GM12878 (cell line): ENCODE measurements around the gene SDK2. TPM values are rescaled to one million over a fixed set of nuclear protein-coding genes. Genes with fewer than 3 reads are reported as not detected.
A peak's percentile ranks its signal among the peaks of the same experiment; 100 is the strongest.

Source experiments
- ATAC-seq: fragments of 200-7000 bp; cut with Tn5 transposase; 3 replicates; pipeline ENCODE4 v1.9.1; 2020; ENCODE audit warnings: mild to moderate bottlenecking, moderate library complexity
- BruUV-seq: library from RNA; stranded (reverse); fragments of 400-500 nt; replicated peaks from 2 replicates; lab custom pipeline; 2021; lab: Mats Ljungman, UMichigan
- CTCF ChIA-PET: fragments of 300-600 bp; sonication (Branson Sonifier 250); formaldehyde crosslinking; extraction: SDS; loops from one replicate; lab custom pipeline; 2021; ENCODE audit warnings: inconsistent platforms; lab: Yijun Ruan, JAX
- POLR2A ChIA-PET: fragments of 350-600 bp; formaldehyde crosslinking; extraction: SDS; loops from one replicate; lab custom pipeline; 2021; ENCODE audit warnings: inconsistent platforms; lab: Charles Lee
- RAD21 ChIA-PET: fragments of 300-600 bp; sonication (Branson Sonifier 250); formaldehyde crosslinking; loops from one replicate; lab custom pipeline; 2023; ENCODE audit warnings: antibody characterized with exemption; ENCODE audit not compliant: unreplicated experiment; lab: Charles Lee
- SMC1A ChIA-PET: fragments of 300-600 bp; sonication (Branson Sonifier 250); formaldehyde crosslinking; loops from one replicate; lab custom pipeline; 2023; ENCODE audit not compliant: unreplicated experiment, uncharacterized antibody; lab: Charles Lee
- DNase-seq: peaks from one replicate; pipeline ENCODE4 v3.0.0-alpha.2; 2011; ENCODE audit warnings: low read depth, low spot score
- FAIRE-seq: peaks from 3 replicates; lab custom pipeline; 2011; peaks lifted over from hg19 to GRCh38; lab: Jason Lieb, UNC
- H2AFZ ChIP-seq: 2 replicates; pipeline ENCODE4 v1.6.0; 2011; ENCODE audit warnings: low read depth, low read length, control low read depth; ENCODE audit not compliant: control insufficient read depth
- H3K27ac ChIP-seq: 2 replicates; pipeline ENCODE4 v1.5.1; 2011; ENCODE audit warnings: control low read depth; ENCODE audit not compliant: control insufficient read depth, insufficient read depth
- H3K27me3 ChIP-seq, 2 experiments: replicated peaks in 1 of 2; 2 replicates each; pipeline versions ENCODE4 v1.6.0 to v1.6.1; 2011; ENCODE audit warnings: low read length in 1 of 2; ENCODE audit not compliant: control insufficient read depth in 2 of 2, insufficient read depth in 2 of 2
- H3K36me3 ChIP-seq, 2 experiments: 2 replicates each; pipeline ENCODE4 v1.5.1; 2011; ENCODE audit warnings: low read length in 1 of 2; ENCODE audit not compliant: control insufficient read depth in 2 of 2, insufficient read depth in 2 of 2
- H3K4me1 ChIP-seq: 2 replicates; pipeline ENCODE4 v1.6.1; 2011; ENCODE audit warnings: mild to moderate bottlenecking, low read length, moderate library complexity, mixed read lengths; ENCODE audit not compliant: control insufficient read depth, insufficient read depth
- H3K4me2 ChIP-seq: 2 replicates; pipeline ENCODE4 v1.6.0; 2011; ENCODE audit warnings: control low read depth; ENCODE audit not compliant: control insufficient read depth, insufficient read depth
- H3K4me3 ChIP-seq: fragments of 200-600 bp; sonication (generic); 2 replicates; pipeline ENCODE4 v1.5.1; 2016
- H3K79me2 ChIP-seq: 2 replicates; pipeline ENCODE4 v1.6.0; 2011; ENCODE audit warnings: low read length; ENCODE audit not compliant: control insufficient read depth, insufficient read depth
- H3K9ac ChIP-seq: 2 replicates; pipeline ENCODE4 v1.8.0; 2011; ENCODE audit warnings: low read length, control low read depth, mixed read lengths; ENCODE audit not compliant: control insufficient read depth, insufficient read depth
- H3K9me3 ChIP-seq: replicated peaks from 3 replicates; pipeline ENCODE4 v1.5.1; 2011; ENCODE audit warnings: mild to moderate bottlenecking, low read length; ENCODE audit not compliant: control insufficient read depth, insufficient read depth
- H4K20me1 ChIP-seq: 2 replicates; pipeline ENCODE4 v1.6.0; 2011; ENCODE audit not compliant: control insufficient read depth, insufficient read depth
- BACH1 ChIP-seq: fragments of 450-650 bp; IDR thresholded peaks from 2 replicates; pipeline ENCODE4 v1.6.1; 2017; ENCODE audit warnings: mild to moderate bottlenecking, borderline replicate concordance
- CEBPB ChIP-seq, 2 experiments: fragments of 150-350 bp in 1 of 2; IDR thresholded peaks; 2 replicates each; pipeline ENCODE4 v1.6.1; 2012 to 2014; ENCODE audit warnings: low read depth in 2 of 2, low read length in 2 of 2, borderline replicate concordance in 1 of 2, inconsistent platforms in 1 of 2
- MXI1 ChIP-seq: fragments of 150-350 bp; IDR thresholded peaks from 2 replicates; pipeline ENCODE4 v1.6.1; 2011; ENCODE audit warnings: low read depth, mild to moderate bottlenecking, inconsistent platforms, low read length, improper control_type of control experiment
- NR2C1 ChIP-seq: fragments of 450-650 bp; IDR thresholded peaks from 2 replicates; pipeline ENCODE4 v1.6.1; 2017; ENCODE audit warnings: antibody characterized with exemption, mild to moderate bottlenecking, moderate library complexity
- POU2F2 ChIP-seq: IDR thresholded peaks from 3 replicates; pipeline ENCODE4 v1.6.1; 2011; ENCODE audit warnings: low read depth, mild to moderate bottlenecking, low read length, borderline replicate concordance
- SMARCA5 ChIP-seq: fragments of 450-650 bp; IDR thresholded peaks from 2 replicates; pipeline ENCODE4 v1.6.1; 2017; ENCODE audit warnings: mild to moderate bottlenecking
- SMC3 ChIP-seq: IDR thresholded peaks from 2 replicates; pipeline ENCODE4 v1.6.1; 2011; ENCODE audit warnings: low read length, improper control_type of control experiment, borderline replicate concordance
- STAT1 ChIP-seq: fragments of 450-650 bp; conservative IDR thresholded peaks from 2 replicates; pipeline ENCODE4 v1.6.1; 2014; ENCODE audit warnings: antibody characterized with exemption, mild to moderate bottlenecking
- TAF1 ChIP-seq: IDR thresholded peaks from 2 replicates; pipeline ENCODE4 v1.6.1; 2011; ENCODE audit warnings: mild to moderate bottlenecking, low read depth, low read length, borderline replicate concordance
- TBL1XR1 ChIP-seq: IDR thresholded peaks from 2 replicates; pipeline ENCODE4 v1.6.1; 2012; ENCODE audit warnings: low read depth, low read length, improper control_type of control experiment
- YY1 ChIP-seq: IDR thresholded peaks from 2 replicates; pipeline ENCODE4 v1.6.1; 2011; ENCODE audit warnings: low read depth, mild to moderate bottlenecking, low read length
- WGBS: methylation state at CpG from one replicate; pipeline ENCODE4 v1.1.6; 2016; ENCODE audit warnings: low lambda C conversion rate; ENCODE audit not compliant: insufficient replicate concordance, insufficient coverage; ENCODE audit errors: missing lambda C conversion rate; 5-methylcytosine and 5-hydroxymethylcytosine counted together
- in situ Hi-C: fragments of 300-500 bp; cut with MboI; formaldehyde crosslinking; loops from 9 replicates; pipeline ENCODE4 v1.14.3; 2018; ENCODE audit warnings: mixed read lengths
- intact Hi-C: fragments of 100-400 bp; cut with micrococcal nuclease; formaldehyde crosslinking; loops from one replicate; pipeline ENCODE4 v1.14.2; 2022; ENCODE audit not compliant: unreplicated experiment
- polyA plus RNA-seq, 11 experiments: library from polyadenylated mRNA; depleted of rRNA in 4 of 11; unstranded in 6 of 11; stranded (reverse) in 5 of 11; fragments of >200 nt; fragmentation: Nextera tagmentation in 4 of 11; fragmentation: Illumina TruSeq in 1 of 11; extraction: Ambion mirVana in 4 of 11; extraction: Trizol in 1 of 11; gene quantifications; 1 replicate in 1 of 11; 2 replicates in 10 of 11; pipeline versions ENCODE4 v1.2.1 to v1.2.3, GENCODE V29; 2011 to 2016; ENCODE audit warnings: inconsistent platforms in 2 of 11, missing spikeins in 2 of 11, low read depth in 1 of 11
- total RNA-seq, 4 experiments: library from RNA; depleted of rRNA in 3 of 4; stranded (reverse); fragments of >200 nt in 3 of 4; fragmentation: Illumina TruSeq in 1 of 4; extraction: Trizol in 1 of 4; gene quantifications; 2 replicates each; pipeline versions ENCODE4 v1.2.1 to v1.2.3, GENCODE V29; 2013 to 2021
- TF ChIP-seq, protein P1 (sequence below): IDR thresholded peaks from 2 replicates; pipeline ENCODE4 v1.6.1; 2012; ENCODE audit warnings: low read depth, low read length, improper control_type of control experiment
- TF ChIP-seq, protein P2 (sequence below), 3 experiments: IDR thresholded peaks in 2 of 3; conservative IDR thresholded peaks in 1 of 3; 2 replicates each; pipeline ENCODE4 v1.5.1; 2011; ENCODE audit warnings: low read depth in 3 of 3, low read length in 3 of 3, mild to moderate bottlenecking in 3 of 3, control low read depth in 2 of 3, moderate library complexity in 2 of 3, inconsistent platforms in 1 of 3, mixed read lengths in 1 of 3; ENCODE audit not compliant: control insufficient read depth in 2 of 3, insufficient read depth in 1 of 3; ENCODE audit errors: extremely low read depth in 1 of 3
- TF ChIP-seq, protein P3 (sequence below): fragments of 450-650 bp; IDR thresholded peaks from 2 replicates; pipeline ENCODE4 v1.6.1; 2017; ENCODE audit warnings: borderline replicate concordance

The SDK2 gene
- total and polyA plus RNA-seq, 10 of the 15 experiments (the other 5 are each of a cell fraction or from before 2014, with no cell fraction given) = 0.03 to 0.08 (median 0.03) TPM; not detected in 7

DNA sequence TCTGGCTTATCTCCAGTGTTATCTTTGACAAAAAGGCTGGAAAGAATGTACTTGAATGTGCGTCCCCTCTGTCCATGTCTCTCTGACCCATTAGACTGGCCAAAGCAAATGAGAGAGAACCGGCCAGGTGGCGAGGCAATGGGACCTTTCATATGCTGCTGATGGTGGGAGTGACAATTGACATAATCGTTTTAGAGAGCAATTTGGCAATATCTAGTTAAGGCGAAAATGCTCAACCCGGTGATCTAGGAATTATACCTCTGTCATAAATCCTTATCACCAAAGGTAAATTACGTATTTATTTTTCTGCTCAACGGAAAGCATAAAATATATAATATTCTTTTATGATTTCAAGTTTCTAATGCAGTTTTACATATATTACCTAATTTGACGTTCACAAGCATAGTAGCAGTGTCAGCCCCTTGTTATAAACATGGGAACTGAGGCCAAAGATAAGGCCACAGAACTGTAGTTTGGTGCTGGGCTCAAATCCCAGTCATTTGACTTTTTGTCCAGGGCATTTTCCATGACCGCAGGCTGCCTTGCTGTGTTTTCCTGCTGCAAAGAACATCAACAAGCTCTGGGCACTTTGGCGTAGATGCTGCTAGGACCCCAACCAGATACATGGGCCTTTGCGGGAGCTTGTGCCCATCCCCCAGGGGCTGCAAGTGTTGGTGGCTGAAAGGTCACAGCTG is 14.7 kb upstream of the SDK2 start (continued):
- TF ChIP-seq MXI1 = no peak
- TF ChIP-seq YY1 = no peak
- TF ChIP-seq STAT1 = no peak
- TF ChIP-seq, protein P1, sequence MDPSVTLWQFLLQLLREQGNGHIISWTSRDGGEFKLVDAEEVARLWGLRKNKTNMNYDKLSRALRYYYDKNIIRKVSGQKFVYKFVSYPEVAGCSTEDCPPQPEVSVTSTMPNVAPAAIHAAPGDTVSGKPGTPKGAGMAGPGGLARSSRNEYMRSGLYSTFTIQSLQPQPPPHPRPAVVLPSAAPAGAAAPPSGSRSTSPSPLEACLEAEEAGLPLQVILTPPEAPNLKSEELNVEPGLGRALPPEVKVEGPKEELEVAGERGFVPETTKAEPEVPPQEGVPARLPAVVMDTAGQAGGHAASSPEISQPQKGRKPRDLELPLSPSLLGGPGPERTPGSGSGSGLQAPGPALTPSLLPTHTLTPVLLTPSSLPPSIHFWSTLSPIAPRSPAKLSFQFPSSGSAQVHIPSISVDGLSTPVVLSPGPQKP = no peak
- no peak for TF ChIP-seq BACH1
- no peak for TF ChIP-seq TAF1
- no peak for TF ChIP-seq CEBPB (IDR thresholded peaks at IDR 0.05; ENCODE audit: borderline replicate concordance in 1 of 2, low read depth in 2 of 2, low read length in 2 of 2)
- no peak for TF ChIP-seq POU2F2
- no peak for TF ChIP-seq TBL1XR1

DNA sequence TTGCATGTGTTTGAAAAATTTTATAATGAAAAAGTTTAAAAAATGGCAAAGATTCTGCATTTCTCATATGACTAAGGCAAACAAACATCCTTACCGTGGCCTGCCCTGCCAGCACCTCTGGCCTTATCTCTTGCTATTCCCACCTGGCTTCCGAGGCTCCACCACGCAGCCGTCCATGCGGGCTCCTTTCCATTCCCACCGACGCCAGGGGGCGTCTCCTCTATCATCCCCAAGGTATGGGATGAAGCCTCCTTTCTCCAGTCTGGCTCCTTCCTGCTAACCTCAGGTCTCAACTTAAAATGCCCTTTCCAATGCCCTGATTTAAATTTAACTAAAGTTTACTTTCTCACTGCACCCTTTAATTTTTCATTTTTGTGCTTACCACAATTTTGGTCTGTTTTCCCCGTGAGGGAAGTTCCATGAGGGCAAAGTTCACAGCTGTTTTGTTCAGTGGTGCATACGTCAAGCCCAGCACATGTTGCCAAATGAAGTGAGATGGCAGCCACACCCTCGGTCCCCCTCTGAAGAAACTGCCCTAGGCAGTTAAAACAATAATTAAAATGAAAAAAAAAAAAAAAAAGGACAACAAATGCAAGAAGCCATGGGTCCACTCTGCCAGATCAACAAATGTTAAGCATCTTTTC is 13.3 kb upstream of the SDK2 start:
- Histone ChIP-seq H2AFZ (no peak overlapping the region), H3K27me3 (no peaks in the 10 kb centered on the region; a peak in 1 of 4 replicates), H3K9ac (no peak overlapping the region), H3K79me2 (no peaks in the 10 kb centered on the region), H3K9me3 (no peaks in the 10 kb centered on the region; the same call in 2 of the 3 replicates), H3K4me1 (no peaks in the 10 kb centered on the region), H3K4me3 (no peak overlapping the region), H3K4me2 (no peak overlapping the region), H3K36me3 (no peaks in the 10 kb centered on the region), H3K27ac (no peak overlapping the region), H4K20me1 (no peaks in the 10 kb centered on the region)
- in situ Hi-C loops (no loop called here), intact Hi-C loops (no loop called here)
- CTCF ChIA-PET = no interaction called here
- no peak for DNase-seq
- ATAC-seq = no peak
- POLR2A ChIA-PET = no interaction called here
- no peak for FAIRE-seq
- RAD21 ChIA-PET = no interaction called here
- 11% methylated on average over 11 of the region's 11 CpGs for WGBS
- TF ChIP-seq SMARCA5 (no peak), SMC3 (peak; percentile 24; the same call in 1 of the 2 replicates), NR2C1 (0 out of 2 replicates have a peak, but pooled peaks have one; percentile 25)
- TF ChIP-seq, protein P2, sequence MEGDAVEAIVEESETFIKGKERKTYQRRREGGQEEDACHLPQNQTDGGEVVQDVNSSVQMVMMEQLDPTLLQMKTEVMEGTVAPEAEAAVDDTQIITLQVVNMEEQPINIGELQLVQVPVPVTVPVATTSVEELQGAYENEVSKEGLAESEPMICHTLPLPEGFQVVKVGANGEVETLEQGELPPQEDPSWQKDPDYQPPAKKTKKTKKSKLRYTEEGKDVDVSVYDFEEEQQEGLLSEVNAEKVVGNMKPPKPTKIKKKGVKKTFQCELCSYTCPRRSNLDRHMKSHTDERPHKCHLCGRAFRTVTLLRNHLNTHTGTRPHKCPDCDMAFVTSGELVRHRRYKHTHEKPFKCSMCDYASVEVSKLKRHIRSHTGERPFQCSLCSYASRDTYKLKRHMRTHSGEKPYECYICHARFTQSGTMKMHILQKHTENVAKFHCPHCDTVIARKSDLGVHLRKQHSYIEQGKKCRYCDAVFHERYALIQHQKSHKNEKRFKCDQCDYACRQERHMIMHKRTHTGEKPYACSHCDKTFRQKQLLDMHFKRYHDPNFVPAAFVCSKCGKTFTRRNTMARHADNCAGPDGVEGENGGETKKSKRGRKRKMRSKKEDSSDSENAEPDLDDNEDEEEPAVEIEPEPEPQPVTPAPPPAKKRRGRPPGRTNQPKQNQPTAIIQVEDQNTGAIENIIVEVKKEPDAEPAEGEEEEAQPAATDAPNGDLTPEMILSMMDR (IDR thresholded peaks at IDR 0.05 in 2 of 3, conservative IDR thresholded peaks at IDR 0.05 in 1 of 3; ENCODE audit: control insufficient read depth in 2 of 3, extremely low read depth in 1 of 3, insufficient read depth in 1 of 3, low read depth in 3 of 3, low read length in 3 of 3) = peak in 1 of 3 experiments; percentile 23; a peak in 1 of 6 replicates
- TF ChIP-seq, protein P3, sequence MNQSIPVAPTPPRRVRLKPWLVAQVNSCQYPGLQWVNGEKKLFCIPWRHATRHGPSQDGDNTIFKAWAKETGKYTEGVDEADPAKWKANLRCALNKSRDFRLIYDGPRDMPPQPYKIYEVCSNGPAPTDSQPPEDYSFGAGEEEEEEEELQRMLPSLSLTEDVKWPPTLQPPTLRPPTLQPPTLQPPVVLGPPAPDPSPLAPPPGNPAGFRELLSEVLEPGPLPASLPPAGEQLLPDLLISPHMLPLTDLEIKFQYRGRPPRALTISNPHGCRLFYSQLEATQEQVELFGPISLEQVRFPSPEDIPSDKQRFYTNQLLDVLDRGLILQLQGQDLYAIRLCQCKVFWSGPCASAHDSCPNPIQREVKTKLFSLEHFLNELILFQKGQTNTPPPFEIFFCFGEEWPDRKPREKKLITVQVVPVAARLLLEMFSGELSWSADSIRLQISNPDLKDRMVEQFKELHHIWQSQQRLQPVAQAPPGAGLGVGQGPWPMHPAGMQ = no peak
- SMC1A ChIA-PET = no interaction called here
- BruUV-seq = no TSS peak
